Measurements from ENCODE around the gene MAPK10. TPM values are rescaled to one million over a fixed set of nuclear protein-coding genes. Genes with fewer than 3 reads are reported as not detected.

Gene MAPK10
- total and polyA plus RNA-seq, 4 experiments from 2014 or later = 0.48 to 0.49 TPM; not detected in 2

DNA sequence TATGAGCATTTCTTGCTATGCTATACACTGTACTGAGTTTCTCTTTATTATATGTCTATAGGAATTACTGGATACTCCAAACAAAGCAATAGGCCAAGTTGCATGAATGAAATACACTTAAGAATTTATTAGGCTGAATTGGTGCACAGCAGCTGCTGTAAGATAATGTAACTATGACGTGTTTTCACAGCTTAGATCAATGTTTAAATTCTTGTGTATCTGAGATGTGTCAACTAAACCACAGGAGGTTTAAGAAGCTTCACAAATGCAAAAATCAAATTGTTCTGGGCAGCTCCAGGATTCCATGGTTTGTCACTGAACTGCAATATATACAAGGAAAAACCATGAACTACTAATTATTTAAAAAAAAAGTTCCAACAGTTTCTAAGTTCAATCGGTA, 156.7 kb downstream of the MAPK10 start:
- H3K4me3 Mint-ChIP-seq = no peak overlapping the region
- no peak overlapping the region for H3K27ac Mint-ChIP-seq
- POLR2A ChIA-PET (ENCODE audit: partially characterized antibody) = no interaction called here

DNA sequence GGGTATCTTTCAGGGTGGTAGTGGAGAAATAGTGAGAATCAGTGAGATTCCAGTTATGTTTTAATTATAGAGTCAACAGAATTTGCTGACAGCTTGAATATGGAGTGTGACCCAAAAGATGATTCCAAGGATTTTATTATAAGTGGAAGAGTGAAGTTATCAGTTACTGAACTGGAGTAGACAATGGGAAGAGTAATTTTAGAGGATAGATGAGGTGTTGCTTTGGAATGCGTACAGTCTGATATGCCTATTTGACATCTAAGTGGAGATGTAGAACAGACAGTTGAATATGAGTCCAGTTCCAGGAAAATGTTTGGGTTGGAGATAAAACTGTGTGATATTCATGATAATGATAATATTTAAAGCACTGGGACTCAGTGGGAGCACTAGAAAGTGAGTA, 174.2 kb downstream of the MAPK10 start:
- H3K27me3 ChIP-seq (ENCODE audit: insufficient read depth, low read length) = no peaks in the 10 kb centered on the region
- intact Hi-C loops (cut with micrococcal nuclease) = loop anchor here (10.0 kb wide), 1 partner anchor 61 kb away; no protein-coding TSS in a partner anchor
- no peaks in the 10 kb centered on the region for H3K36me3 ChIP-seq (ENCODE audit: insufficient read depth, low read length)
- no peak overlapping the region for H3K27ac ChIP-seq (ENCODE audit: low read depth, low read length)
- no peak overlapping the region for H3K27ac Mint-ChIP-seq
- CTCF ChIA-PET (ENCODE audit: partially characterized antibody) = no interaction called here
- H3K27me3 Mint-ChIP-seq = no peaks in the 10 kb centered on the region
- H3K36me3 Mint-ChIP-seq = no peaks in the 10 kb centered on the region
- no peaks in the 10 kb centered on the region for H3K9me3 ChIP-seq (ENCODE audit: control insufficient read depth in 1 of 2, low read length in 2 of 2)
- peaks cover 3 to 16% (median 9%) of the 10 kb centered on the region in 8 donors for H3K9me3 Mint-ChIP-seq
- POLR2A ChIA-PET (ENCODE audit: partially characterized antibody) = no interaction called here
- H3K4me1 ChIP-seq (ENCODE audit: insufficient read depth, low read length) = no peaks in the 10 kb centered on the region
- no peaks in the 10 kb centered on the region for H3K4me1 Mint-ChIP-seq
- DNase-seq = no peak
- H3K4me3 Mint-ChIP-seq = no peak overlapping the region
- H3K4me3 ChIP-seq (ENCODE audit: low read length in 2 of 2) = no peak overlapping the region

More for the DNA sequence above, 156.7 kb downstream of the MAPK10 start:
- CTCF ChIA-PET (ENCODE audit: partially characterized antibody) = no interaction called here
- peaks cover 3% of the 10 kb centered on the region for H3K36me3 ChIP-seq (ENCODE audit: insufficient read depth, low read length)
- no peaks in the 10 kb centered on the region for H3K9me3 ChIP-seq (ENCODE audit: control insufficient read depth in 1 of 2, low read length in 2 of 2)
- Mint-ChIP-seq H3K36me3 (no peaks in the 10 kb centered on the region), H3K4me1 (no peaks in the 10 kb centered on the region), H3K27me3 (no peaks in the 10 kb centered on the region), H3K9me3 (peaks cover 0 to 4% (median 0%) of the 10 kb centered on the region in 8 donors)
- no peaks in the 10 kb centered on the region for H3K4me1 ChIP-seq (ENCODE audit: insufficient read depth, low read length)
- DNase-seq = no peak
- intact Hi-C loops (cut with micrococcal nuclease) = no loop called here
- H3K27me3 ChIP-seq (ENCODE audit: insufficient read depth, low read length) = no peaks in the 10 kb centered on the region
- H3K4me3 ChIP-seq (ENCODE audit: low read length in 2 of 2) = no peak overlapping the region
- H3K27ac ChIP-seq (ENCODE audit: low read depth, low read length) = no peak overlapping the region

DNA sequence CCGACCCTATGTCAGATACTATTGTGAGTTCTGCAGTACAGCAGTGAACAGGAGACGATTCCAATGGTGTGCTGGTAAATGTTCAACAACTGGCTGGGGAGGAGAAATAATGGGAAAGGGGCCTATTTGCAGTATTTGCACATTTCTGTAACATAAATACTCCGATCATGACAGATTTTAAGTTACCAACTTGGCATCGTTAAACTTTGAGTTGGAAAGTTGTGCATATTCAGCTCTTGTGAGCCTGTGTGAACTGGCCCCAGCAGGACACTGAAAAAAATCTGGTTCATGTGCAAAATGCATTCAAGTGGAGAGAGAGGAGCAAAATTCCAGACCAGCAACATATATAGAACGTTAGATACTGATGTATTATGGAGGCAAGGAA, 175.0 kb downstream of the MAPK10 start:
- POLR2A ChIA-PET (ENCODE audit: partially characterized antibody) = no interaction called here
- H3K36me3 ChIP-seq (ENCODE audit: insufficient read depth, low read length) = no peaks in the 10 kb centered on the region
- H3K27me3 ChIP-seq (ENCODE audit: insufficient read depth, low read length) = no peaks in the 10 kb centered on the region
- no peaks in the 10 kb centered on the region for H3K36me3 Mint-ChIP-seq
- no peak overlapping the region for H3K4me3 Mint-ChIP-seq
- H3K9me3 Mint-ChIP-seq = peaks cover 3 to 14% (median 9%) of the 10 kb centered on the region in 8 donors
- H3K4me1 ChIP-seq (ENCODE audit: insufficient read depth, low read length) = no peaks in the 10 kb centered on the region
- no peaks in the 10 kb centered on the region for H3K9me3 ChIP-seq (ENCODE audit: control insufficient read depth in 1 of 2, low read length in 2 of 2)
- no peak for DNase-seq
- CTCF ChIA-PET (ENCODE audit: partially characterized antibody) = no interaction called here
- H3K4me3 ChIP-seq (ENCODE audit: low read length in 2 of 2) = no peak overlapping the region
- no peak overlapping the region for H3K27ac ChIP-seq (ENCODE audit: low read depth, low read length)
- H3K4me1 Mint-ChIP-seq = no peaks in the 10 kb centered on the region
- intact Hi-C loops (cut with micrococcal nuclease) = loop anchor here (10.0 kb wide), 1 partner anchor 60 kb away; no protein-coding TSS in a partner anchor
- H3K27me3 Mint-ChIP-seq = no peaks in the 10 kb centered on the region
- no peak overlapping the region for H3K27ac Mint-ChIP-seq

DNA sequence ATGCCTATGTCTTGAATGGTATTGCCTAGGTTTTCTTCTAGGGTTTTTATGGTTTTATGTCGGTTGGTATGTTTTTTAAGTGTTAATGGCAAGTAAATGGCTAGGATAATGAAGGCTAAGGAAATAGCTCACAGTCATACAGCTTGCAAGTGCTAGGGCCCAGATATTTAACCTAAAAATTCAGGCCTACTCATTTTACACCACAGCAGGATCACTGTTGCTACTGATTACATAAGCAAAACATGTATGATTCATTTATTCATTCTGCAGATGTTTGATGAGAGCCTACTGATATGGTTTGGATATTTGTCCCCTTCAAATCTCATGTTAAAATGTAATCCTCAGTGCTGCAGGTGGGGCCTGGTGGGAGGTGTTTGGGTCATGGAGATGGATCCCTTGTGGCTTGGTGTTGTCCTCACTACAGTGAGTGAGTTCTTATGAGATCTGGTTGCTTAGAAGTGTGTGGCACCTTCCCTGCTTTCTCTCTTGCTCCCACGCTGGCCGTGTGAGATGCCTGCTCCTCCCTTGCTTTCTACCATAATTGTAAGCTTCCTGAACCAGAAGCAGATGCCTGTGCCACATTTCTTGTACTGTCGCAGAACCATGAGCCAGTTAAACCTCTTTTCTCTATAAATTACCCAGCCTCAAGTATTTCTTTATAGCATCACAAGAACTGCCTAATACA, 175.5 kb downstream of the MAPK10 start:
- no peak overlapping the region for H3K27ac ChIP-seq (ENCODE audit: low read depth, low read length)
- Mint-ChIP-seq H3K4me3 (no peak overlapping the region), H3K36me3 (no peaks in the 10 kb centered on the region), H3K27me3 (no peaks in the 10 kb centered on the region), H3K4me1 (no peaks in the 10 kb centered on the region), H3K27ac (no peak overlapping the region), H3K9me3 (peaks cover 2 to 14% (median 9%) of the 10 kb centered on the region in 8 donors)
- intact Hi-C loops (cut with micrococcal nuclease) = loop anchor here (10.0 kb wide), 1 partner anchor 60 kb away; no protein-coding TSS in a partner anchor
- no peak for DNase-seq
- no peaks in the 10 kb centered on the region for H3K27me3 ChIP-seq (ENCODE audit: insufficient read depth, low read length)
- H3K4me3 ChIP-seq (ENCODE audit: low read length in 2 of 2) = no peak overlapping the region
- no peaks in the 10 kb centered on the region for H3K9me3 ChIP-seq (ENCODE audit: control insufficient read depth in 1 of 2, low read length in 2 of 2)
- POLR2A ChIA-PET (ENCODE audit: partially characterized antibody) = no interaction called here
- CTCF ChIA-PET (ENCODE audit: partially characterized antibody) = no interaction called here
- H3K4me1 ChIP-seq (ENCODE audit: insufficient read depth, low read length) = no peaks in the 10 kb centered on the region
- no peaks in the 10 kb centered on the region for H3K36me3 ChIP-seq (ENCODE audit: insufficient read depth, low read length)

DNA sequence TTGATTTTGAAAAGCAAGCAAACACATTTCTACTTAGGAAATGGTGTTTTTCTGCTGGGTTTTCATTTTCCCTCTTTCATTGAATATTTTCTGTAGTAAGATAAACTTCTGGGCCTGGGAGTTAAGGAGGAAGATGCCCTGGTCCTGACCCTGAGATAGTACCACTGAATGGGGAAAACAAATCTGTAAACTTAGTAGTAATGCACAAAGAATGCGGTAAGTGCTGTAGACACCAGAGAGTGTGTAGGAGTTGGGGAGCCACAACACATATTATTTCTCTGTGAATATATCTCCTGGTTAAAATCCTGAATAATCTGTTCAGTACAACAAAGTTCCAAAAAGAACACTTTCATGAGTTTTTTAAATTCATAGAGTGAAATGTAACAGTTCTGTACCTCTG, 178.3 kb downstream of the MAPK10 start:
- peaks cover 0 to 13% (median 7%) of the 10 kb centered on the region in 8 donors for H3K9me3 Mint-ChIP-seq
- DNase-seq = no peak
- H3K4me1 Mint-ChIP-seq = no peaks in the 10 kb centered on the region
- H3K27ac ChIP-seq (ENCODE audit: low read depth, low read length) = no peak overlapping the region
- no peaks in the 10 kb centered on the region for H3K9me3 ChIP-seq (ENCODE audit: control insufficient read depth in 1 of 2, low read length in 2 of 2)
- H3K4me3 Mint-ChIP-seq = no peak overlapping the region
- no peaks in the 10 kb centered on the region for H3K4me1 ChIP-seq (ENCODE audit: insufficient read depth, low read length)
- no peaks in the 10 kb centered on the region for H3K27me3 ChIP-seq (ENCODE audit: insufficient read depth, low read length)
- ChIA-PET CTCF (ENCODE audit: partially characterized antibody) (no interaction called here), POLR2A (ENCODE audit: partially characterized antibody) (no interaction called here)
- no peaks in the 10 kb centered on the region for H3K27me3 Mint-ChIP-seq
- H3K36me3 ChIP-seq (ENCODE audit: insufficient read depth, low read length) = no peaks in the 10 kb centered on the region
- no peaks in the 10 kb centered on the region for H3K36me3 Mint-ChIP-seq
- intact Hi-C loops (cut with micrococcal nuclease) = loop anchor here (10.0 kb wide), 1 partner anchor 57 kb away; no protein-coding TSS in a partner anchor
- no peak overlapping the region for H3K27ac Mint-ChIP-seq
- no peak overlapping the region for H3K4me3 ChIP-seq (ENCODE audit: low read length in 2 of 2)

DNA sequence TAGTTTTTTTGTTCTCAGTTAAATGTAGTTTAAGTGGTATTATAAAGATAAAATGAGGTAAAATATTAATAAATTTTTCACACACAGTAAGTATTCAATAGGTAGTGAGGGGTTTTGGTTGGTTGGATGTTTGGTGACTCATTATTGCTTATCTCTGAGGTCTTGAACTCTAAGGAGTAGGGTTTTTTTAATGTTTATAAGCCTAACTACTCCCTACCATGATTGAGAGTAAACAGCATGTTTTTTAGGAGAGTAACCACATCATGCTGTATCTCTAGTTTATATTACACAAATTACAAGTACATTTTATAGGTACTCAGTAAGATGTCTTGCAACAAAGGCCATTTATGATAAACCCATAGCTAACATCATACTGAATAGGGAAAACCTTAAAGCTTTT, 181.6 kb downstream of the MAPK10 start:
- H3K27me3 Mint-ChIP-seq = no peaks in the 10 kb centered on the region
- Histone ChIP-seq H3K36me3 (ENCODE audit: insufficient read depth, low read length) (no peaks in the 10 kb centered on the region), H3K4me3 (ENCODE audit: low read length in 2 of 2) (no peak overlapping the region), H3K27me3 (ENCODE audit: insufficient read depth, low read length) (no peaks in the 10 kb centered on the region), H3K27ac (ENCODE audit: low read depth, low read length) (no peak overlapping the region), H3K9me3 (ENCODE audit: control insufficient read depth in 1 of 2, low read length in 2 of 2) (no peaks in the 10 kb centered on the region), H3K4me1 (ENCODE audit: insufficient read depth, low read length) (no peaks in the 10 kb centered on the region)
- no peak overlapping the region for H3K4me3 Mint-ChIP-seq
- no peak for DNase-seq
- intact Hi-C loops (cut with micrococcal nuclease) = no loop called here
- H3K27ac Mint-ChIP-seq = no peak overlapping the region
- ChIA-PET POLR2A (ENCODE audit: partially characterized antibody) (no interaction called here), CTCF (ENCODE audit: partially characterized antibody) (no interaction called here)
- no peaks in the 10 kb centered on the region for H3K36me3 Mint-ChIP-seq
- peaks cover 0 to 16% (median 8%) of the 10 kb centered on the region in 8 donors for H3K9me3 Mint-ChIP-seq
- H3K4me1 Mint-ChIP-seq = no peaks in the 10 kb centered on the region

DNA sequence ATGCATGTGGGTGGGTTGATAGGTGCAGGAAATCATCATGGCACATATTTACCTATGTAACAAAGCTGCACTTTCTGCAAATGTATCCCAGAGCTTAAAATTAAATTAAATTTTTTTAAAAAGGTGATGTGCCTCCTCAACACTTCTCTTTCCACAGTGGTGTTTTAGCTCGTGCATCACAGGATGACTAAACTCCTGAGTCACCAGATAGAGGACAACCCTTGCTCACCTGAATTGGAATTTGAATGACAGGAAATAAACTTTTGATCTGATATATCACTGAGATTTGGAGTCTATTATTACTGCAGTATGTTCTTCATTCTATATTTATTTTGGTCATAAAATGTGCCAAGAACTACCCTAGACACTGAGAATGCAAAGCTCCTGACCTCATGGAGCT, 185.3 kb downstream of the MAPK10 start:
- H3K36me3 Mint-ChIP-seq = no peaks in the 10 kb centered on the region
- H3K9me3 Mint-ChIP-seq = peaks cover 0 to 18% (median 5%) of the 10 kb centered on the region in 8 donors
- ChIA-PET CTCF (ENCODE audit: partially characterized antibody) (no interaction called here), POLR2A (ENCODE audit: partially characterized antibody) (no interaction called here)
- H3K4me3 Mint-ChIP-seq = no peak overlapping the region
- DNase-seq = no peak
- H3K4me1 ChIP-seq (ENCODE audit: insufficient read depth, low read length) = no peaks in the 10 kb centered on the region
- H3K9me3 ChIP-seq (ENCODE audit: control insufficient read depth in 1 of 2, low read length in 2 of 2) = no peaks in the 10 kb centered on the region
- no peaks in the 10 kb centered on the region for H3K27me3 ChIP-seq (ENCODE audit: insufficient read depth, low read length)
- no peaks in the 10 kb centered on the region for H3K27me3 Mint-ChIP-seq
- H3K36me3 ChIP-seq (ENCODE audit: insufficient read depth, low read length) = no peaks in the 10 kb centered on the region
- H3K4me1 Mint-ChIP-seq = no peaks in the 10 kb centered on the region
- intact Hi-C loops (cut with micrococcal nuclease) = no loop called here
- H3K27ac Mint-ChIP-seq = no peak overlapping the region
- no peak overlapping the region for H3K4me3 ChIP-seq (ENCODE audit: low read length in 2 of 2)
- no peak overlapping the region for H3K27ac ChIP-seq (ENCODE audit: low read depth, low read length)
